ENCODE data around the gene ATRNL1.

ATRNL1 gene

DNA sequence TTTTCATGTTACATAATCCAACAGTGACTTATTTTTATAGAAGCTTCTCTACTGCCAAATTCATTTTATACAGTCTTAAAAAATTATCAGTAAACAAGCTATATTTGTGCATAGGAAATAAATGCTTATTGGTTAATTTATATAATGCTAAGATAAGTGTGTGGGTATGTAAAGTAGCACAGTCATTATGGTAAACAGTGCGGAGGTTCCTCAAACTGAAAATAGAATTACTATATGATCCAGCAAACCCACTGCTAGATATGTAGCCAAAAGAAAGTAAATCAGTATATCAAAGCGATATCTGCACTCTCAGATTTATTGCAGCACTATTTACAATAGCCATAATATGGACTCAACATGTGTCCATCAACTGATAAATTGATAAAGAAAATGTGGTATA, 71.1 kb downstream of the ATRNL1 start:
- Histone ChIP-seq H4K12ac (ENCODE audit: low read depth, low read length) (no peak overlapping the region), H3K79me1 (ENCODE audit: low read length) (no peaks in the 10 kb centered on the region), H3K4me1 (ENCODE audit: control insufficient read depth in 1 of 2, insufficient read depth in 2 of 2, low read length in 2 of 2) (no peaks in the 10 kb centered on the region), H3K9ac (ENCODE audit: low read length) (no peak overlapping the region), H3K4me2 (ENCODE audit: low read length) (no peak overlapping the region), H3K79me2 (ENCODE audit: control insufficient read depth, insufficient read depth, low read length, poor library complexity) (no peaks in the 10 kb centered on the region), H4K8ac (ENCODE audit: low read depth, low read length) (no peak overlapping the region), H3K4me3 (ENCODE audit: low read depth, low read length) (no peak overlapping the region), H3K27me3 (ENCODE audit: insufficient read depth, low read length) (no peaks in the 10 kb centered on the region), H3K23ac (ENCODE audit: low read length) (no peak overlapping the region), H2BK12ac (ENCODE audit: low read length) (no peak overlapping the region), H3K14ac (ENCODE audit: low read length) (no peak overlapping the region), H3K9me3 (ENCODE audit: insufficient read depth, low read depth, low read length) (no peaks in the 10 kb centered on the region), H2AK5ac (ENCODE audit: low read length) (no peak overlapping the region), H3K27ac (ENCODE audit: low read depth, low read length) (no peak overlapping the region), H2BK5ac (ENCODE audit: low read depth, low read length, poor library complexity) (no peak overlapping the region), H3K18ac (ENCODE audit: low read length) (no peak overlapping the region), H3K4ac (ENCODE audit: low read depth, low read length) (no peak overlapping the region), H2BK120ac (ENCODE audit: insufficient read depth, low read length, poor library complexity) (no peak overlapping the region), H2AFZ (ENCODE audit: insufficient read depth, low read length, poor library complexity) (no peak overlapping the region), H4K91ac (ENCODE audit: low read depth, low read length) (no peak overlapping the region), H3K36me3 (ENCODE audit: control insufficient read depth in 1 of 2, insufficient read depth in 2 of 2, low read length in 2 of 2) (no peaks in the 10 kb centered on the region)
- WGBS (ENCODE audit: extremely low coverage, insufficient coverage, insufficient read length) = no CpG with 5 or more reads among the region's 2 CpGs
- DNase-seq = no peak

DNA sequence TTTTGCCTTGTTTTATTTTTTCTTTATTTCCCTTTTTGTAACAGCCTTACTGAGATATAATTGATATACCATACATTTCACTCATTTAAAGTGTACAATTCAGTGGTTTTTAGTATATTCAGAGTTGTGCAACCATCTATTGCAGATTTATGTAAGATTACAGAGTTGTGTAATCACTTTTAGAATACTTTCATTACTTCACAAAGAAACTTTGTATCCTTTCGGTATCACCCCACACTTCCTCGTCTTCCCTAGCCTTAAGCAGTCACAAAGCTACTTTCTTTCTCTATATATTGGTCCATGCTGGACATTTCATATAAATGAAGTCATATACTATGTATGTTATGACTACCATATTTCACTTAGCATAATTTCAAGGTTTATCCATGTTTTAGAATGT, 74.6 kb downstream of the ATRNL1 start:
- Histone ChIP-seq H3K27ac (ENCODE audit: low read depth, low read length) (no peak overlapping the region), H3K23ac (ENCODE audit: low read length) (no peak overlapping the region), H3K9ac (ENCODE audit: low read length) (no peak overlapping the region), H4K8ac (ENCODE audit: low read depth, low read length) (no peak overlapping the region), H4K12ac (ENCODE audit: low read depth, low read length) (no peak overlapping the region), H3K18ac (ENCODE audit: low read length) (no peak overlapping the region), H3K36me3 (ENCODE audit: control insufficient read depth in 1 of 2, insufficient read depth in 2 of 2, low read length in 2 of 2) (no peaks in the 10 kb centered on the region), H4K91ac (ENCODE audit: low read depth, low read length) (no peak overlapping the region), H3K4me1 (ENCODE audit: control insufficient read depth in 1 of 2, insufficient read depth in 2 of 2, low read length in 2 of 2) (no peaks in the 10 kb centered on the region), H2BK120ac (ENCODE audit: insufficient read depth, low read length, poor library complexity) (no peak overlapping the region), H2AFZ (ENCODE audit: insufficient read depth, low read length, poor library complexity) (no peak overlapping the region), H3K4ac (ENCODE audit: low read depth, low read length) (no peak overlapping the region), H3K79me2 (ENCODE audit: control insufficient read depth, insufficient read depth, low read length, poor library complexity) (no peaks in the 10 kb centered on the region), H2BK5ac (ENCODE audit: low read depth, low read length, poor library complexity) (no peak overlapping the region), H2BK12ac (ENCODE audit: low read length) (no peak overlapping the region), H3K27me3 (ENCODE audit: insufficient read depth, low read length) (no peaks in the 10 kb centered on the region), H3K79me1 (ENCODE audit: low read length) (no peaks in the 10 kb centered on the region), H3K4me2 (ENCODE audit: low read length) (no peak overlapping the region), H3K4me3 (ENCODE audit: low read depth, low read length) (no peak overlapping the region), H3K9me3 (ENCODE audit: insufficient read depth, low read depth, low read length) (no peaks in the 10 kb centered on the region), H3K14ac (ENCODE audit: low read length) (no peak overlapping the region), H2AK5ac (ENCODE audit: low read length) (no peak overlapping the region)
- no peak for DNase-seq
- WGBS (ENCODE audit: extremely low coverage, insufficient coverage, insufficient read length) = no CpG with 5 or more reads among the region's 2 CpGs

DNA sequence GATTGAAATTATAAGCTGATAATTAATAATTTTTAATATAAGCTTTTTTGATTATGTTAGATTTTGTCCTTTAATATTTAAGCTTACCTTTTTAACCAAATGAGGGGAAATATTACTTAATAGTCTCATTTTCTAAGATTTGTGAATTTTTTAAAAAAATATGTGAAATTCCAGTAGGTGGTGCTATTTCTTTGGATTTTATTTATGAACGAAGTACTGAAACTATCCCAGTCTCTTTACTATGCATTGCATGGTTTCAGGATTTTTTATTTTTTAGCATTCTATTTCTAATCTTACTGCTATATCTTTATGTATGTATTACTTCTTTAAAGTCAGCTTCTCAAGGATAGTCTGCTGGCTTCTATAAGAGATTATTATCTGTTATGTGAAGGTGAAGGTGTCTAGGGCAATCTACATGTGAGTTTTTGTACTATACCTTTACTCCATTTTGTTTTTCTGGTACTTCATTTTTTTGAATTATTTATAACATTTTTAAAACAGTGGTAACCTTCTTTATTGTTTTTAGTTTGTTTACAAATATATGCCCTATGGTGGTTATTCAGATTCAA, 78.3 kb downstream of the ATRNL1 start:
- no peaks in the 10 kb centered on the region for H3K36me3 ChIP-seq (ENCODE audit: control insufficient read depth in 1 of 2, insufficient read depth in 2 of 2, low read length in 2 of 2)
- no peak overlapping the region for H4K8ac ChIP-seq (ENCODE audit: low read depth, low read length)
- no peak overlapping the region for H3K4ac ChIP-seq (ENCODE audit: low read depth, low read length)
- H3K4me2 ChIP-seq (ENCODE audit: low read length) = no peak overlapping the region
- no peak overlapping the region for H3K14ac ChIP-seq (ENCODE audit: low read length)
- no peak overlapping the region for H2AK5ac ChIP-seq (ENCODE audit: low read length)
- H2BK12ac ChIP-seq (ENCODE audit: low read length) = no peak overlapping the region
- H3K79me2 ChIP-seq (ENCODE audit: control insufficient read depth, insufficient read depth, low read length, poor library complexity) = no peaks in the 10 kb centered on the region
- H3K27ac ChIP-seq (ENCODE audit: low read depth, low read length) = no peak overlapping the region
- H2AFZ ChIP-seq (ENCODE audit: insufficient read depth, low read length, poor library complexity) = no peak overlapping the region
- no peaks in the 10 kb centered on the region for H3K9me3 ChIP-seq (ENCODE audit: insufficient read depth, low read depth, low read length)
- no peaks in the 10 kb centered on the region for H3K79me1 ChIP-seq (ENCODE audit: low read length)
- no peak overlapping the region for H3K18ac ChIP-seq (ENCODE audit: low read length)
- no peak overlapping the region for H4K12ac ChIP-seq (ENCODE audit: low read depth, low read length)
- no peak overlapping the region for H3K9ac ChIP-seq (ENCODE audit: low read length)
- H3K4me3 ChIP-seq (ENCODE audit: low read depth, low read length) = no peak overlapping the region
- no peak overlapping the region for H3K23ac ChIP-seq (ENCODE audit: low read length)
- no peak overlapping the region for H4K91ac ChIP-seq (ENCODE audit: low read depth, low read length)
- no peak overlapping the region for H2BK5ac ChIP-seq (ENCODE audit: low read depth, low read length, poor library complexity)
- DNase-seq = peak in 1 of 2 donors; percentile 54
- H2BK120ac ChIP-seq (ENCODE audit: insufficient read depth, low read length, poor library complexity) = no peak overlapping the region
- no peaks in the 10 kb centered on the region for H3K4me1 ChIP-seq (ENCODE audit: control insufficient read depth in 1 of 2, insufficient read depth in 2 of 2, low read length in 2 of 2)
- no peaks in the 10 kb centered on the region for H3K27me3 ChIP-seq (ENCODE audit: insufficient read depth, low read length)
- WGBS (ENCODE audit: extremely low coverage, insufficient coverage, insufficient read length) = no CpG with 5 or more reads among the region's 1 CpG

DNA sequence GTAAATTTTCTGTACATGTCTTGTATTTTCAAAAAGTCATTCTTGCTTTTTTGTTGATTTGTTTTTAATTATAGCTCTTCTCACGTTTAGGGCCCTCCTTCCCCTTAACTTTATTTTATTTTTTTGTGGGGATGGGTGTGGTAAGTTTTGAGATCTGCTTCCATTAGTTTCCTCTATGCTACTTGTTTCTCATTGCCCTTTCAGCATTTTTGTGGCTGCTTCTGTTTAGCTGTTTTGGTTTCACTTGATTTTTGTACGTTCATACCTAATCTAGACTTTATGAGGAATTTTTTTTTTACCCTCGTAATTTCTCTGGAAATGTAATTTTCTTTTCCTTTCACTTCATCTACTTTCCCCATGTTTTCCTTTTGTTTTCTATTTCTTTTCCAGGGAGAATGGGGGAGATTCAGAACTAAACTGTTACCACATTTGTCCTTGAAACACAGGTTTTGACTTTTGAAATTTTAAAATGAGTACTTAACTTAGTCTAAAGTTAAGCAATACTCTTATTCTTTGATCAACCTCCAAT, 80.8 kb downstream of the ATRNL1 start:
- H3K79me1 ChIP-seq (ENCODE audit: low read length) = no peaks in the 10 kb centered on the region

More for the DNA sequence above, 80.8 kb downstream of the ATRNL1 start:
- Histone ChIP-seq H3K14ac (ENCODE audit: low read length) (no peak overlapping the region), H4K12ac (ENCODE audit: low read depth, low read length) (no peak overlapping the region), H4K8ac (ENCODE audit: low read depth, low read length) (no peak overlapping the region), H3K23ac (ENCODE audit: low read length) (no peak overlapping the region), H3K79me2 (ENCODE audit: control insufficient read depth, insufficient read depth, low read length, poor library complexity) (no peaks in the 10 kb centered on the region), H3K27me3 (ENCODE audit: insufficient read depth, low read length) (no peaks in the 10 kb centered on the region), H3K9me3 (ENCODE audit: insufficient read depth, low read depth, low read length) (no peaks in the 10 kb centered on the region), H2BK120ac (ENCODE audit: insufficient read depth, low read length, poor library complexity) (no peak overlapping the region), H3K4me3 (ENCODE audit: low read depth, low read length) (no peak overlapping the region), H3K4me1 (ENCODE audit: control insufficient read depth in 1 of 2, insufficient read depth in 2 of 2, low read length in 2 of 2) (no peaks in the 10 kb centered on the region), H2BK5ac (ENCODE audit: low read depth, low read length, poor library complexity) (no peak overlapping the region), H3K18ac (ENCODE audit: low read length) (no peak overlapping the region), H3K36me3 (ENCODE audit: control insufficient read depth in 1 of 2, insufficient read depth in 2 of 2, low read length in 2 of 2) (no peaks in the 10 kb centered on the region), H4K91ac (ENCODE audit: low read depth, low read length) (no peak overlapping the region), H3K4ac (ENCODE audit: low read depth, low read length) (no peak overlapping the region), H3K4me2 (ENCODE audit: low read length) (no peak overlapping the region), H2AFZ (ENCODE audit: insufficient read depth, low read length, poor library complexity) (no peak overlapping the region), H3K27ac (ENCODE audit: low read depth, low read length) (no peak overlapping the region), H2BK12ac (ENCODE audit: low read length) (no peak overlapping the region), H3K9ac (ENCODE audit: low read length) (no peak overlapping the region), H2AK5ac (ENCODE audit: low read length) (no peak overlapping the region)
- WGBS (ENCODE audit: extremely low coverage, insufficient coverage, insufficient read length) = no CpG with 5 or more reads among the region's 3 CpGs
- DNase-seq = no peak

All from trophoblast cell (in vitro differentiated cells and primary cell).